ENCODE results near the gene OSBPL5.

OSBPL5 gene

DNA sequence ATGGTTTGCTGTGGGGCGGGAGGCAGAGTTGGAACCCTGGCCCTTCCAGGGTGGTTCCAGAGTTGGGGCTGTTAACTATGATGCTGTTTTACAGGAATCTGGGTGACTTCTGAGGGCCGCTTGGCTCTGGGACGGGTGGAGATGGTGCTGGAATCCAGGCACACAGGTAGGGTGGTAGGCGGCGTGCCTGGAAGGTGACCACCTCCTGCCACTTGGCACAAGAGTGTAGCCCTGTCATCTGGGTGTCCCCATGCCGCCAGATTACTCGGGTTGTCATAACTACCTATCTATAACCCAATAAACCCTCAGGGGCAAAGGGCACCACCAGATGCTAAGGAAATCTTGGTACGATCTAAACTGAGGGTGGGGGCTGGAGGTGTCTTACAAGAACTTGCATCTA is 109.2 kb downstream of the OSBPL5 start:
- FAIRE-seq (no peak), DNase-seq (ENCODE audit: low spot score) (no peak)

DNA sequence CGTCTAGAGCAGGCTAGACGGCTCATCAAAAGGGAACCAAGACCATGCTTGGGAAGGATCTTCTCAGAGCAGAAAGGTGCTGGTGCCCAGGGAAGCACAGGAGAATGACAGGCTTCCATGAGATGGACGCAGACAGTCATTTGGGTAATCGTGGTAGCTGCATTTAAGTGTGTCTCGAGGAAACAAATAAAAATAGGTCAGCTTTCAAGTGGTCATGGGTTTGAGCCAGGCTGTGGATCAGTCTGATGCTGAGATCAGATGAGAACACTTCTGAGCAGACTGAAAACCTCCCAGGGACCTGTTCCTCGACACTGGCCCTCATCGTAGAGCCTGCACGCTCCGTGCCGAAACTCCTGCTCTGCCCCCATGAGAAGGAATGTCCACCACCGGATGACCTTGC is 112.5 kb downstream of the OSBPL5 start:
- FAIRE-seq = no peak
- DNase-seq (ENCODE audit: low spot score) = no peak

DNA sequence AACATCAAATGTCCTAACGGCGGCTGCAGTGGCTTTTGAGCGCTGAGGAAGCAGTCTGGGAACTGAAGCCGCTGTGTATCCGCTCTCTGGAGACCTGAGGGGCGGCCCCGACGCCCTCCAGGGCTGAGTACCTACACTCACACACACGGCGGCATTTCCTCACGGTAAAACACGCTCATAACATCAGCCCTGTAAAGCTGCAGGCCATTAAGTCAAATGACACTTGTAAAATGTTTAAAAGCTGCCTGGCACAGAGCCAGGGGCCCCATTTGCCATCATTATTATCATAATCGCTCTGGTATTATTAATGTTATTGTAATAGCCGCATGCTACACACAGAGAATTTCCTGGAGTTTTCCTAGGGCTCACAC is 113.0 kb downstream of the OSBPL5 start:
- FAIRE-seq = no peak
- DNase-seq (ENCODE audit: low spot score) = no peak

DNA sequence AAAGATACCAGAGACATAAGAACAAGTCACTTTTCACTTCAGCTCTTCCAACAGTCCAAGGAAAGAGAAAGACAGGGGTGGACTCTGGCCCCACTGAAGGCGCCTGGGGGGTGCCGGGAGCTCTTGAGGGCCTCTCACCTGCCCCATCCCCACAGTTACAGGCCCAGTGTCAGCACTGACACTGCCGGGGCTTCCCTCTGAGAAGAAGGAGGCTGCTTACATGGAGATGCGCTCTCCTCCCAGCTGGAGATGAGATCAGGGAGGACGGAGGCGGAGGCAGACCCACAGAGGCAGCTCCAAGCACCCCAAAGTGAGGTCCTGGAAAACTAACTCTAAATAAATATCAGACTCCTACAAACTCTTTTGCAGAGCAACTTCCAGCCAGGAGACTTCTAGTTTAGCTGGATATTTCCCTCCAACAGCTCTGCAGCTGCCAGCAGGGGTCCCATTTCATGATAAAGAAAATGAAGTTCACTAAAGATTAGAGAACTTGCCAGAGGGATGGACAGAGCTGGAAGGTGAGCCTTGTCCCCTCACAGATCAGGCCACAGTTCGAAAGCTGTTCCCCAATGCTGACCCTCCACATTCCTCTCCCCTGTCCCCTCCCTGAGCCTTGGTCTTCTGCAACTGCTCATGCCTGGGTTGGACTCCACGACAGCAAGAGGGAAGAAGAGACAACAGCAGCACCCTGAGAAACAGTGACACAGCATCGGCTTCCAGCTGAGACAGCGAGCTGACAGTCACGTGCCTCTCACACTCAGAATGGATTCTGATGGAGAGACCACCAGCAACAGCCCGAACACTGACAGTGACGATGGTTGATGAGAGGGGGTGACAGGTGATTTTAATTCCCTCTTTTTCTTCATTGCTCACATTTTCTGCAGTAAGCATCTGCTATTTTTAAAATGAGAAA is 113.7 kb downstream of the OSBPL5 start:
- FAIRE-seq (no peak), DNase-seq (ENCODE audit: low spot score) (no peak)

DNA sequence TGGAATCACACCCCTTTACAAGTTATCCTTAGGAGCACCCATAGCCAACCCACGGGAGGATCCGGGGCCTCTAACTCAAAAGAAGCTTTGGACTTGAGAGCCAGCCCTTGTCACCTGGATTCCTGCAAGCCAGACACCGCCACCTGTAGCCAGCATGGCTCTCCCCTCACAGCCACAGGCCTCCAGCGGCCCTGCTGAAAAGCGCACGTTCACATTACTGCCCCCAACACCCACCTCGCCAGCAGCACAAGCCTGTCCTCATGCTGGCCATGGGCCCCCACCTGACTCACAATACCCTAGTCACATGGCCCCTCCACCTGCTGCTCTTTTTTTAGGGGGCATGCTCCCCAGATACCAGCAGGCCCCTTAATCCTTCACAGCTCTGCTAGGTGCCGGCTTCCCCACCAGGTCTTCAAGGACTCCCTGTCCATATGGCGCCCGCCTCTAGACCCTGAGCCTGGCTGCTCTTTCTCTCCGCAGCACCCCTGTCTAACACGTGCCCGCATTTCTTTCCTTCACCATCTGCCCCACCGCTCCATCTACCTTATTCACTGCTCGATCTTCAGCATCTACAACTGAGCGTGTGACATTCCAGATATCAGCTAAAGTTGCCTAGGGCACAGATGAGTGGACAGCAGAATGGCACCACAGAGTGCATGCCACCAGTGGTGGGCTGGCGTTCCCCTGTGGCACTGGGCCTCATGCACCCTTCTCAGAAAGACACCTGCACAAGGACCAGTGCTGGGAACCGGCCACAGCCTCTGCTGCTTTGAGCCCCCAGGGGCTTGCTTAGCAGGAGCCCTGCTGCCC is 114.5 kb downstream of the OSBPL5 start:
- peak; percentile 66 for FAIRE-seq
- DNase-seq (ENCODE audit: low spot score) = no peak

DNA sequence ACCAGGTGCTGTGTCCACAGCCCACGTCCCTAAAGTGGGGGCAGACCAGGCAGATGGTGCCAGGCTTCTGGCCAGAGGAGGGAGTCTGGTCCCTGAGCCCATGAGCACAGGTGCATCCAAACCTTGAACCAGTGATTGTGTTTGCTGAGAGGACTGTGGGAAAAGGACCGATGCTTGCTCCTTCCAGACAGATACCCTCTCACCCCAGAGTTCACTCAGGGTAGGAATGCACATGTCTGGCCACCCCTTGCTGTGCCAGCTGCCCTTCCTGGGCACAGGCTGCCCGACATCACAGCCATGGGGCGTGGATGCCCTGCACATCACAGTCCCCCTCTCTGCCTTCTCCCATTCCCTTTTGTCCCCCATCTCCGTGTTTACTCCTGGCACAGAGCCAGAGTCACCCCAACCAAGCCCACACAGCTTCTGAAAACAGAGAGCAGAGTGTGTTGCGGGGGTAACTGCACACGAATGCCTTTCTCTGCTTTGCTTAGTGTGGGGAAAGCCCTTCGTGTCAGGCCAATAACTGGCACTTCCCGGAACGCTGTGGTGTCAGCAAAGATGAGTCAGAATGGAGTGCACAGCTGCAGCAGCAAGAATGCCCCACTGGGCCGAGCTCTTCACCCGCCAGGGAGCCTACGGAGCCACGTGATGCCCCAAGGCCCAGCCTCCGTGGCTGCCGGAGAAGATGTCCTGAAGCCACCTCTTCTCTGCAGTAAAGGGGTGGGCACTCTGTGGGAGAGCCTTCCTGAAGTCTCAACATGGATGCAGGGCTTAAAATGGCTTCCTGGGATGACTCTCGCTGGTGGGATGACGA is 115.5 kb downstream of the OSBPL5 start:
- DNase-seq (ENCODE audit: low spot score) = peak; percentile 97
- peak; percentile 72 for FAIRE-seq

DNA sequence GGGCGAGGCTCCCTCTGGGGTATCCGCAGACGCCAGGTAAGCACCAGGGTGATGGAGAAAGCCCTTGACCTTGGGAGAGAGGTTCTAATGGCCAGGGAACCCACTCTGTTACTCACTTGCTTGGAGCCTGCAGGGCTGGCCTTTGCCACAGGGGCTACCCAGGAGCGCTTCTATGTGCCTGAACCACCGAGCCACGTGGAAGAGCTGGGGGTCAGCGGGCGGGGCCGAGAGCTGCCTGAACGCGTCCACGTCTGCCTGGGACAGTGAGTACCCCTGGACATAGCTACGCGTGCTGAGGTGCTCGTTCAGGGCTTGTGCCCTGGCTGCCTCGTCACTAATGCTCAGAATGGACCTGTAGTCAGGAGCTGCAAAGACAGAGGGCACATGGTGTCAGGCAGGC is 117.5 kb downstream of the OSBPL5 start:
- DNase-seq (ENCODE audit: low spot score) = no peak
- FAIRE-seq = no peak

DNA sequence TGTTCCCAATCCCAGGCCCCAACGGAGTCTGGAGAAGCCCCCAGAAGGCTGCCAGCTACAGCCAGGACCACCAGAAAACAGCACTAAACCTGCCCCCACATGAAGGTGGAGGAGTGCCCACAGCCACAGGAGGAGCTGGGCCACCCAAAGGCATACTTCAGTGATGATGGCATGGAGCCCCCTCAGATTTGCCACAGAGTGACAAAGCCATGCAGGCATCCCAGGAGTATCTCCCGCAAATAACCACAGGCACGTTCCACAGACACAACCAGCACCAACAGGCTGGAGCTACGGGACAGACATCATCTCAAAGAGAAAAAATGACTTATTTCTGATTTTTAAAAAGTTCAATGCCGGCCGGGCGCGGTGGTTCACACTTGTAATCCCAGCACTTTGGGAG is 118.5 kb downstream of the OSBPL5 start:
- DNase-seq (ENCODE audit: low spot score) = no peak
- FAIRE-seq = no peak

DNA sequence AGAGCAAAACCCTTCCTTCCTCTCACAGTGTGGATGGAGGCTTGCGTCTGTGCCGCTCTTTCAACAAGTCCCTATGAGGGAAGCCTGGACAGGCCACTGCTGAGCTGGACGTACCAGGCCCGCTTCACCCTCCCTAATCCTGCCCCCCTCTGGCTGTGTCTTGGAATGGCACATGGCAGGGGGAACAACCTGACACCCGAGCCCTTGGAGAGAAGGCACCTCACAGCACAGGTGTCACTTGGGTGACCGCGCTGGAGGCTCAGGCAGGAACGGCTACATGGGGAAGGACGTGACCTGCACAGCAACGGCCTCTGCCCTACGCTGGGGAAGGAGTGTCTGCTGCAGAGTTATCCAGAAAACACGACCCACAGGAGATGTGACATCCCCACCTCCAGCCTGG is 118.9 kb downstream of the OSBPL5 start:
- no peak for DNase-seq (ENCODE audit: low spot score)
- FAIRE-seq = no peak

DNA sequence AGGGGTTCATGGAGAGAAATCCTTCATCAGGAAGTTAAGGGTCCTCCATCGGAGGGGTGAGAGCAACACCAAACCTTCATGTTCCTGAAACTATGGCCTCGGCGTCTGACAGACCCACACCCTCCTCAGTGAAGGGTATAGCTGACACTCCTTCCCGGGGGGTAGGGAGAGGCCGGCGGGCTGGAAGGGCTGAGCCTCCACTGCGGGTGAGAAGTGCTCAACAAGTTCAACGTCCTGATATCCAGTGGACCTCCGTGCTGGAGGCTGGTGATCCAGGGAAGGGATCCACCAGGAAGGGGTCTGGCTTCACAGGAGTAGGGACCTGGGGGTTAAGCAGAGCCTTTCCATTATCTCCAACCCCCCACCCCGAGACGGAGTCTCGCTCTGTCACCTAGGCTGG is 120.2 kb downstream of the OSBPL5 start:
- DNase-seq (ENCODE audit: low spot score) = no peak
- no peak for FAIRE-seq

DNA sequence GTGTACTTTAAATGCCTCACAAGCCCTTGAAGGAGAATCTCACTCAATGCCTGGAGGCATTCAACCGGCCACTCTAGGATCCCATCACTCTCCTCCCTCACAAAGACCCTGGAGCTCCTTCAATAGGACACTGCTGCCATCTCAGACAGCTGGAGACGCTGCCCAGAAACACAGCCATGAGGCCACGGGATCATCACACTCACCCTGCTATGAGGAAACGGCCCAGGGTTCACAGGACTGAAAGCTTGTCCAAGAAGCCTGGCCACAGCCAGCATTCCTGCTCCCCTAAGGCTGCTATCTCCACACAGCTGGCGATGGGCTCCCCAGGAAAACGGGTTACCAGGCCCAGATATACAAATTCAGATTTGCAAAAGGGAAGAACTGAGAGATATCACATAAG is 121.1 kb downstream of the OSBPL5 start:
- no peak for FAIRE-seq
- no peak for DNase-seq (ENCODE audit: low spot score)

DNA sequence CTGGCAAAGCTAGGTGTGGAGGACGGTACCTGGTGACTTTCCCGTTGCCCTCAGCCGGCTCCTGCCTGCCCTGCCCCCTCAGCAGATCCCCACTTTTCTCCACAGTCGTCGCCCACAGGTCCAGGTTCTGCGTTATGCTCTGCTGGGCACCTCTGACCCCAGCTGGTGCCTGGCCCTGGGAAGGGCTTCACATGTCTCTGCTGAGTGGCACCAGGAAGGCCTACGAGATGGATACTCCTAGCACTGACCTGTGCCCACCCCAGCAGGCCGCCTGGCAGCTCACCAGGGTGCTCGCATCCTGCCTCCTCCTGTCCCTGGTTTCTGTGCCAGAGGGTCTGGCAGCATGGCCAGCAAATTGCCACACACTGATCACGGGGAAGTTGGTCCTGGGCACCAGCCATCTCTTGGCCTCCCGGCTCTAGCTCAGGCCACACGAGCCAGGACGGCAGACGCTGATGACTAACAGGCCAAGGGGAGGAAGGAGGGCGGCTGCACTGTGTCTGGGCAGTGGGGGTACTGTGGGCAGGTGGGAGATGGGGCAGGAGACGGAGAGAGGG is 121.7 kb downstream of the OSBPL5 start:
- DNase-seq (ENCODE audit: low spot score) (no peak), FAIRE-seq (no peak)

DNA sequence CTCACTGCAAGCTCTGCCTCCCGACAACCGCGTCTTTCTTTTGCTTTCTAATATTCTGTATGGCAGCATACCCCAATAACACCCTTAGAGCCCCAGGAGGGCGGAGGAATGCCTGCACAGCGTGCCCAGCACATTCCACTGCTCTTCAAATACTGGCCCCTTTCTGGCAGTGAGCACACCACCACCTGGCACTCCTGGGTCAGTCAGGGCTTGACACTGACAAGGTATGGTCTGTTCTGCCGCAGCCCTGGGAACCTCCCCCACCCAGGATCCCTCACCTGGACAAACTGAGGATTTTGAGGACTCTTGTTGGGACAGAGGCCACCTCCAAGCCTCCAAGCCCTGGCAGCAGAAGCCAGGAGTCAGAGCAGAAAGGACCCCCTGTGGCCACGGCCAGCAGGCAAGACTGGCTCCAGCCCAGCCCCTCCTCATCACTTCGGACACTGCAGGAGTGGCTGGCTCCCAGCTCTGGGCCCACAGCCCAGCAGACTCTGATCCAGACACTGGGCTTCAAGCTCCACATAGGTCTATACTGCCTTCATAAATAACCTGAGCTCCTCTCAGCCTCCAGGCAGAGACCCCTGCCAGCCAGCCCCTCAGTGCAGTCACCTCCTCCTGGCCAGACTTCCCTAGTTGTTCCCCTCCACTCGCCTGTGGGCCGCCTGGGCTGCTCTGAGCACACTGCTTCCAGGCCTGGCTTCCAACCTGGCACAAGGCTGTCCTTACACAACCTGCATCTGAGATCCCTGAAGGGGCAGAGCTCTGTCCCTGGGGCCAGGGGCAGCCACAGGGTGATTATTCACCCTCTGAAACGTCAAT is 122.4 kb downstream of the OSBPL5 start:
- no peak for DNase-seq (ENCODE audit: low spot score)
- no peak for FAIRE-seq

DNA sequence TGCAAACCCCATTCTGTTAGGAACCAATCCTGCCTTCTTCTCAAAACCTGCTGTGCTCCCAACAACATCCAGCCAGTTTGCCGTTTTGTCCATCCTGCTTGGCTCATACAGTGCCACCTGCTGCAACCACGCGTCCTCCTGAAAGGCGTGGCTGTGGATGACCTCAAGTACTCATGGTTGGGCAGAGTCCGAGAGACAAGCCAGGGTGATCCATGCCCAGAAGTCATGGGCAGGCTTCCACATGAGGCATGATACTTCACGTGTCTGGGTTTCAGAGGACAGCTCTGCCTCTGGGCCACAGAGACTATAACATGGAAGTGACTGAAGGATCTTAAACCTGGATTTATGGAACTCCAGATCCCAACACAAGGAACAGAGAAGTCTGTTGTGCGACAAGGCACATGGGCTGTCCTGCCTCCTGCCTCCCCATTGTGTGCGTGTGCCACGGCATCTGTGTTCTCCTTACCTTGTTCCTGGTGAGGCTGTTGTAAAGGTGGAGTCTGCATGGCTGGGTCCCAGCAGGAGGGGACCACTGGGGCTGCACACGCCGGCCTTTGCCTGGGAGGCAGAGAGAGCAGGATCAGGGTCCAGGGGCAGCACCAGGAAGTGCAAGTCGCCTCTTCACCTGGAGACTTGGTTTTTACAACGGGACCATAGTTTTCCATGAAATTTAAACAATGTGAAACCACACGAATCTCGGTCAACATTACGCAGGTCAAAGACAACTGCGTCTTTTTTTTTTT is 123.2 kb downstream of the OSBPL5 start:
- no peak for FAIRE-seq
- DNase-seq (ENCODE audit: low spot score) = no peak

DNA sequence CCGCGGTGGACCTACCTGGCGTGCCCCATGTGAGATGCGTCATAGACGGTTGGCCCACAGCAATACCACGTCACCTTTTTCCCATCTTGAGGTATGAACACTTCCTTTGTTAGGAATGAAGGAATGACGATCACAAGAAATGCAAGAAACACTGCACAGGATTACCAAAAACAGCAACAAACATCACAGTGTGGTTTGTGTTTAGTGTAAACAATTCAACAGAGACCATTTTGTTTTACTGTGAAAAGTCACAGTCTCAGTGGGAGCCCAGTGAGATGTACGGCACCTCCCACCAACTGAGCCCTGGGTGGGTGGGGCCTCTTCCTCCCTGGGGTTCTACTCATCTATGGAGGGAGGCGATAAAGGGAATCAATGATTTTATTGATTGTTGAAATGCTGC is 124.2 kb downstream of the OSBPL5 start:
- DNase-seq (ENCODE audit: low spot score) (no peak), FAIRE-seq (no peak)

DNA sequence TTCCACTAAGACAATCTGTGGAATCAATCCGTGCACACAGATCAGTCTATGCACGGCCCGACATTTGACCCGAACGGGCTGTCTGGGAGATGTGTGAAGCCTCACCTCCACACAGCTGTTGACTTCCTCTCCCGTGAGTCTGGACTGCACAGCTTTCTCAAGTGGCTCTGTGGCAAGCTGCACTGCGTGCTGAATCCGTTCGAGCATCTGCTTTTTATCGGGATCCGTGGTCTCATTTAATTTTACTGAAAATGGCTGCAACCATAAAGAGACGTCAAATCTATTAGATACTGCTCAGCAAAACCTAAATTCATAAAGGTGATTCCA is 127.2 kb downstream of the OSBPL5 start:
- no peak for DNase-seq (ENCODE audit: low spot score)
- no peak for FAIRE-seq
